Measurements from ENCODE around the gene PEX12. TPM values are rescaled to one million over a fixed set of nuclear protein-coding genes. Genes with fewer than 3 reads are reported as not detected.

Gene PEX12
- total RNA-seq, 1 donor from 2014 or later = 4.4 TPM

GRCh38 chr17:35557353-35557752 lies 21.0 kb downstream of the PEX12 start:
- no peak for TF ChIP-seq CTCF (IDR thresholded peaks at IDR 0.05; ENCODE audit: unreplicated experiment)
- Mint-ChIP-seq H3K9me3 (ENCODE audit: unreplicated experiment) (no peaks in the 10 kb centered on the region), H3K4me3 (ENCODE audit: unreplicated experiment) (no peak overlapping the region), H3K4me1 (ENCODE audit: unreplicated experiment) (peaks cover 17% of the 10 kb centered on the region), H3K36me3 (ENCODE audit: low read depth, unreplicated experiment) (no peaks in the 10 kb centered on the region), H3K27me3 (ENCODE audit: unreplicated experiment) (peaks cover 2% of the 10 kb centered on the region), H3K27ac (ENCODE audit: unreplicated experiment) (no peak overlapping the region)
- DNase-seq (ENCODE audit: low spot score) = no peak

- DNase-seq (ENCODE audit: low spot score) = no peak
- Mint-ChIP-seq H3K27me3 (ENCODE audit: unreplicated experiment) (peaks cover 2% of the 10 kb centered on the region), H3K9me3 (ENCODE audit: unreplicated experiment) (no peaks in the 10 kb centered on the region), H3K36me3 (ENCODE audit: low read depth, unreplicated experiment) (no peaks in the 10 kb centered on the region), H3K4me3 (ENCODE audit: unreplicated experiment) (no peak overlapping the region), H3K4me1 (ENCODE audit: unreplicated experiment) (peaks cover 15% of the 10 kb centered on the region), H3K27ac (ENCODE audit: unreplicated experiment) (no peak overlapping the region)
- TF ChIP-seq CTCF (IDR thresholded peaks at IDR 0.05; ENCODE audit: unreplicated experiment) = no peak
Observed at GRCh38 chr17:35555691-35556090, 22.7 kb downstream of the PEX12 start.

GRCh38 chr17:35554668-35555067 lies 23.7 kb downstream of the PEX12 start:
- H3K27ac Mint-ChIP-seq (ENCODE audit: unreplicated experiment) = no peak overlapping the region
- H3K4me3 Mint-ChIP-seq (ENCODE audit: unreplicated experiment) = no peak overlapping the region
- peaks cover 9% of the 10 kb centered on the region for H3K4me1 Mint-ChIP-seq (ENCODE audit: unreplicated experiment)
- no peaks in the 10 kb centered on the region for H3K36me3 Mint-ChIP-seq (ENCODE audit: low read depth, unreplicated experiment)
- no peaks in the 10 kb centered on the region for H3K9me3 Mint-ChIP-seq (ENCODE audit: unreplicated experiment)
- no peak for DNase-seq (ENCODE audit: low spot score)
- no peak for TF ChIP-seq CTCF (IDR thresholded peaks at IDR 0.05; ENCODE audit: unreplicated experiment)
- peaks cover 7% of the 10 kb centered on the region for H3K27me3 Mint-ChIP-seq (ENCODE audit: unreplicated experiment)

GRCh38 chr17:35553310-35553709 lies 25.1 kb downstream of the PEX12 start:
- no peaks in the 10 kb centered on the region for H3K36me3 Mint-ChIP-seq (ENCODE audit: low read depth, unreplicated experiment)
- TF ChIP-seq CTCF (IDR thresholded peaks at IDR 0.05; ENCODE audit: unreplicated experiment) = no peak
- H3K27me3 Mint-ChIP-seq (ENCODE audit: unreplicated experiment) = peaks cover 7% of the 10 kb centered on the region
- H3K4me3 Mint-ChIP-seq (ENCODE audit: unreplicated experiment) = no peak overlapping the region
- H3K9me3 Mint-ChIP-seq (ENCODE audit: unreplicated experiment) = no peaks in the 10 kb centered on the region
- H3K27ac Mint-ChIP-seq (ENCODE audit: unreplicated experiment) = no peak overlapping the region
- DNase-seq (ENCODE audit: low spot score) = no peak
- H3K4me1 Mint-ChIP-seq (ENCODE audit: unreplicated experiment) = peaks cover 6% of the 10 kb centered on the region

GRCh38 chr17:35548978-35549377 lies 29.4 kb downstream of the PEX12 start:
- Mint-ChIP-seq H3K27ac (ENCODE audit: unreplicated experiment) (no peak overlapping the region), H3K4me1 (ENCODE audit: unreplicated experiment) (peaks cover under 1% of the 10 kb centered on the region), H3K27me3 (ENCODE audit: unreplicated experiment) (peaks cover 7% of the 10 kb centered on the region), H3K4me3 (ENCODE audit: unreplicated experiment) (no peak overlapping the region), H3K36me3 (ENCODE audit: low read depth, unreplicated experiment) (no peaks in the 10 kb centered on the region), H3K9me3 (ENCODE audit: unreplicated experiment) (no peaks in the 10 kb centered on the region)
- no peak for DNase-seq (ENCODE audit: low spot score)
- no peak for TF ChIP-seq CTCF (IDR thresholded peaks at IDR 0.05; ENCODE audit: unreplicated experiment)
